ENCODE data around the gene SAMD3.
A peak's percentile ranks its signal among the peaks of the same experiment; 100 is the strongest.
"Not testable (repeated sequence)": the region's sequence is repeated elsewhere in the genome, so short reads cannot be mapped to it uniquely, and the experiment has no call there.

SAMD3 gene

GRCh38 chr6:130212215-130212874, 10.4 kb downstream of the SAMD3 start:
- DNase-seq (ENCODE audit: insufficient read length, low spot score) (no peak), FAIRE-seq (no peak)

- peak; percentile 40 for FAIRE-seq
- no peak for DNase-seq (ENCODE audit: insufficient read length, low spot score)
Observed at GRCh38 chr6:130211691-130212090, 11.1 kb downstream of the SAMD3 start.

GRCh38 chr6:130207979-130208649, 14.6 kb downstream of the SAMD3 start:
- FAIRE-seq (no peak), DNase-seq (ENCODE audit: insufficient read length, low spot score) (no peak)

GRCh38 chr6:130206479-130206878, 16.3 kb downstream of the SAMD3 start:
- no peak for FAIRE-seq

GRCh38 chr6:130204322-130204721, 18.4 kb downstream of the SAMD3 start:
- FAIRE-seq: no peak

More at GRCh38 chr6:130206479-130206878, 16.3 kb downstream of the SAMD3 start:
- no peak for DNase-seq (ENCODE audit: insufficient read length, low spot score)

GRCh38 chr6:130203370-130203769, 19.4 kb downstream of the SAMD3 start:
- no peak for FAIRE-seq
- DNase-seq (ENCODE audit: insufficient read length, low spot score): no peak

More at GRCh38 chr6:130204322-130204721, 18.4 kb downstream of the SAMD3 start:
- DNase-seq (ENCODE audit: insufficient read length, low spot score): no peak

- FAIRE-seq: peak; percentile 98
- peak; percentile 19 for DNase-seq (ENCODE audit: insufficient read length, low spot score)
Observed at GRCh38 chr6:130202782-130203181, 20.0 kb downstream of the SAMD3 start.

- no peak for FAIRE-seq
- no peak for DNase-seq (ENCODE audit: insufficient read length, low spot score)
Observed at GRCh38 chr6:130200020-130200419, 22.7 kb downstream of the SAMD3 start.

- no peak for FAIRE-seq
- no peak for DNase-seq (ENCODE audit: insufficient read length, low spot score)
Observed at GRCh38 chr6:130198483-130199035, 24.2 kb downstream of the SAMD3 start.

- not testable (repeated sequence) for FAIRE-seq; DNase-seq (ENCODE audit: insufficient read length, low spot score)
Observed at GRCh38 chr6:130197816-130198482, 24.8 kb downstream of the SAMD3 start.

GRCh38 chr6:130194434-130194833, 28.3 kb downstream of the SAMD3 start:
- DNase-seq (ENCODE audit: insufficient read length, low spot score); FAIRE-seq: not testable (repeated sequence)

- no peak for DNase-seq (ENCODE audit: insufficient read length, low spot score)
- no peak for FAIRE-seq
Observed at GRCh38 chr6:130190701-130191690, 31.8 kb downstream of the SAMD3 start.

- FAIRE-seq: no peak
Observed at GRCh38 chr6:130189531-130190397, 33.0 kb downstream of the SAMD3 start.

GRCh38 chr6:130188207-130188899, 34.4 kb downstream of the SAMD3 start:
- FAIRE-seq: peak; percentile 35

More at GRCh38 chr6:130189531-130190397, 33.0 kb downstream of the SAMD3 start:
- DNase-seq (ENCODE audit: insufficient read length, low spot score): no peak

GRCh38 chr6:130187335-130188206, 35.2 kb downstream of the SAMD3 start:
- DNase-seq (ENCODE audit: insufficient read length, low spot score): no peak
- no peak for FAIRE-seq

More at GRCh38 chr6:130188207-130188899, 34.4 kb downstream of the SAMD3 start:
- no peak for DNase-seq (ENCODE audit: insufficient read length, low spot score)

- DNase-seq (ENCODE audit: insufficient read length, low spot score) (no peak), FAIRE-seq (no peak)
Observed at GRCh38 chr6:130185658-130186057, 37.1 kb downstream of the SAMD3 start.

All from GM19239 (cell line).